ENCODE measurements around the gene KCNG4.

DNA sequence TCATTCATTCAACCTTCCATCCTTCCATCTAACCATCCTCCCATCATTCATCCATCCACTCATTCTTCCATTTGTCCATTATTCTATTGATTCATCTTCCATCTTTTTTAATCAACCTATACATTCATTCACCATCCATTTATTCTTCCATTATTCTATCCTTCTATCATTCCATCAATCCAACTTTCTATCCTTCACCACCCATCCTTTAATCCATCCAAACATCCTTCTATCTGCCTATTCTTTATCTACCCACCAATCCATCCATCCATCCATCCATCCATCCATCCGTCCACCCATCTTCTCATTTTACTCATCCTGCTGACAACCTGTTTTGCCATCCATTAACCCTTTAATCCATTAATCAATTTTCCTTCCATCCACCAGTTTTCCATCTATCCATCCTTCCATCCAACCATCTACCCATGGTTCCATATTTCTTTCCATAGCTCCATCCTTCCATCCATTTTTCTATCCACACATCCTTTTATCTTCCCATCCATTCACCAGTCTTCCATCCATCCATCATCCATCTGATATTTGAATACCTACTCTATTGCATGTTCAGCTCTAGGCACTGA is 33.0 kb upstream of the KCNG4 start:
- TF ChIP-seq CTCF (conservative IDR thresholded peaks at IDR 0.05; ENCODE audit: low read depth, low read length) (no peak), EZH2 (IDR thresholded peaks at IDR 0.05; ENCODE audit: borderline replicate concordance, low read depth, low read length, poor library complexity, severe bottlenecking) (no peak)
